GM08714 (cell line): ENCODE measurements around the gene RTTN.
A peak's percentile ranks its signal among the peaks of the same experiment; 100 is the strongest.

ENCODE experiments used
- H3K4me3 ChIP-seq: fragments of 200-500 bp; sonication (Bioruptor generic); 2 replicates; pipeline ENCODE4 v1.5.1; 2014; ENCODE audit warnings: mild to moderate bottlenecking, low read length, inconsistent platforms
- ZNF274 ChIP-seq: IDR thresholded peaks from 2 replicates; pipeline ENCODE4 v1.6.1; 2012; ENCODE audit warnings: mild to moderate bottlenecking, low read depth, low read length

Gene RTTN

DNA sequence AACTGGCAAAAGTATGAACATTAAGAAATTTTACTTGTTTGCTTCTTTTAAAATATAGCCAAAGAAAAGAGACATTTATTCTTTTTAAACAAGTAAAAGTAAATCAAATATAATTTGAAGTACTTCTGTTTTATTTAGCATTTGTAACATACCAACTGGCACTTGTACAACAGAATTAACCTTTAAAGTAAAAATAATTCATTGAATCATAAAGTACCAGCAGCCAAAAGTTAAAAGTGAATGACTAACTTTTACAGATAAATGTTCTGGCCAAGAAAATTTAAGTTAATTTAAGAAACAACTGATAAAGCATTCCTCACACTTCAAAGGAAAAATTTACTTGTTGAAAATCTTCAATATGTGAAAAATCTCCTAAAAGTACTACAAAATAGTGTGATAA lies 23.8 kb downstream of the RTTN start:
- H3K4me3 ChIP-seq = no peak overlapping the region
- no peak for TF ChIP-seq ZNF274

DNA sequence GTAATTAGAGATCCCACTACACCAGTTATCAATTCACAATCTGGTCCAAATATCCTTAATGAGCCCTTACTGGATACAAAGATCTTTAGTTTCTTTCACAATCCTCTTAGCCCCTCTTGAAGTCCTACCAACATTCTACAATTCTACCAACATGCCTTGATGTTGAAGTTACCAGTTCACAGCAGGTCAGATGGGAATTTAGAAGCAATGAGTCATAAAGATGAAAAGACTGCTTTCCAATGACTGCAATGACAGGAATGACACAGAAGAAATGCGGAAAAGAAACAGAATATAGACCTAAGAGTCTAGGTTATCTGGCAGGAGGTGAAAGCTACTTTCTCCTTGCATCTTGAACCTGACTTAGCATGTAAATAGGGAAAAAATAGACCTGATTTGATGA lies 24.5 kb downstream of the RTTN start:
- TF ChIP-seq ZNF274 = no peak
- H3K4me3 ChIP-seq = no peak overlapping the region

- no peak for TF ChIP-seq ZNF274
- no peak overlapping the region for H3K4me3 ChIP-seq
Measured at GRCh38 chr18:70176537-70176936, 28.9 kb downstream of the RTTN start.

DNA sequence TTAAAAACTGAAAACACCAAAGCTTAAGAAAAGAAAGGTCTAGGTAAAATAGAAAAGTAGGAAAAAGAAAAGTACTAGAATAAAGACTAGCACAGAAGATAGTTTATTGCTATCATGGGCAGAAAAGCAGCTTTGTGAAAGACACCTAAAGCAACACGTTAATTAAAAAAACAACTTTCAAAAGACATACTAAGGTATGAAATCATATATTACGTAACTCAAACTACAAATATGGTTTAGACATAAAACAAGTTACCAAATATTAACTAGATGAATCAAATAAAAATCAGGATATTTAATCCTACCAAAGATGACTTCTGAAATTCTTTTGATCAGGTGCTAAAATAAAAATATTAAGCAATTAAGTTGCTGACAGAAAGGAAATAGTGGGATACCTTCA lies 30.3 kb downstream of the RTTN start:
- no peak for TF ChIP-seq ZNF274
- no peak overlapping the region for H3K4me3 ChIP-seq

- H3K4me3 ChIP-seq = no peak overlapping the region
- TF ChIP-seq ZNF274 = no peak
Measured at GRCh38 chr18:70172225-70172624, 33.3 kb downstream of the RTTN start.

DNA sequence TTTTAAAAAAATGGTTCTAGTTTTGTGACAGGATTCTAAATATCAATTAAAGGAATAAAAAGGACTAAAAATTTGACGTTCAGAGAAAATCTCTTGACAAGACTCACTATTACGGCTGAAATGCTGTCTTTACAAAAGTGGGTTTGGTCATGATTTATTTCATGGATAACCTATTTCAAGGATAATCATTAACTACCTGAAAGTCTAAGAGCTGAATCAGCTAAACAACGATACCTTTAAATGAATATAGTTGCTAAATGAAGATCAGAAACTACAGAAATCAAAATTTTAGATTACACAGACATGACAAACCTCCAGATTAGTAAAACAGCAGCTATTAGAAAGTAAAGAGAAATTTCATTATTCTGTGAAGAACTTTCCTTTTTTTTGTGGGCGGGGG lies 35.7 kb downstream of the RTTN start:
- TF ChIP-seq ZNF274 = no peak

GRCh38 chr18:70166668-70167067 lies 38.8 kb downstream of the RTTN start:
- no peak for TF ChIP-seq ZNF274

More for the DNA sequence above, 35.7 kb downstream of the RTTN start:
- no peak overlapping the region for H3K4me3 ChIP-seq

DNA sequence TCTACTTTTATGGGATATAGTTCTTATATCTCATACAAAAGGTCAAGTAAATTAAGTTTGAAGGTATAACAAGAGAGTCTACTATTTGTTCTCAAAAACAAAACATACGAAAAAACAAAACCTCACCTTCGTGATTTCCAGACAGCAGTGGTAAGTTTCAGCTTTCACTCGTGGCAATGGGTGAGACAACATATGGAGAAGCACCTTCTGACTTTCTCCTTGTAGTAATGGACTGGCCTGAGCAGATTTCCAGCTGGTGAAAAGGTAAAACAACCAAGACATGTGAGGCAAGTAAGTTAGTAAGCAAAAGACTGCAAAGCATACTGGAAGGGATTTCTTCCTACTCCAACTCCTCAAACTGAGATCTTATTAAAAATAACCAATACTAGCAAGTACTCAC lies 39.6 kb downstream of the RTTN start:
- TF ChIP-seq ZNF274 = no peak
- H3K4me3 ChIP-seq = peak overlapping the region; percentile 57

More at GRCh38 chr18:70166668-70167067, 38.8 kb downstream of the RTTN start:
- H3K4me3 ChIP-seq = no peak overlapping the region

- TF ChIP-seq ZNF274 = no peak
- no peak overlapping the region for H3K4me3 ChIP-seq
Measured at GRCh38 chr18:70160073-70160678, 45.3 kb downstream of the RTTN start.

DNA sequence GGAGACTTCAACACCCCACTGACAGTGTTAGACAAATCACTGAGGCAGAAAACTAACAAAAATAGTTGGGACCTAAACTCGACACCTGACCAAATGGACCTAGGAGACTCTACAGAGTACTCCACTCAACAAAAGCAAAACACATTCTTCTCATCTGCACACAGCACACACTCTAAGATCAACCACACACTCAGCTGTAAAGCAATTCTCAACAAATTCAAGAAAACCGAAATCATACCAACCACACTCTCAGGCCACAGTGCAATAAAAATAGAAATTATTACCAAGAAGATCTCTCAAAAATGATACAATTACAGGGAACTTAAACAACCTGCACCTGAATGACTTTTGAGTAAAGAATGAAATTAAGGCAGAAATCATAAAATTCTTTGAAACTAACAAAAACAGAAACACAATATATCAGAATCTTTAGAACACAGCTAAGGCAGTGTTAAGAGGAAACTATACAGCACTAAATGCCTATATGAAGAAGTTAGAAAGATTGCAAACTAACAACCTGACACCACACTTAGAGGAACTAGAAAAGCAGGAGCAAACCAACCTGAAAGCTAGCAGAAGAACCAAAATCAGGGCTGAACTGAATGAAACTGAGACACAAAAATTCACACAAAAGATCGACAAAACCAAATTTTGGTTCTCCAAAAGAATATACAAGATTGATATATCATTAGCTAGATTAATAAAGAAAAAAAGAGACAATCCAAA lies 46.3 kb downstream of the RTTN start:
- no peak overlapping the region; the same call in 1 of the 2 replicates for H3K4me3 ChIP-seq
- no peak for TF ChIP-seq ZNF274

- H3K4me3 ChIP-seq = no peak overlapping the region
- TF ChIP-seq ZNF274 = no peak
Measured at GRCh38 chr18:70156886-70157285, 48.6 kb downstream of the RTTN start.

- TF ChIP-seq ZNF274 = no peak
- H3K4me3 ChIP-seq = no peak overlapping the region
Measured at GRCh38 chr18:70154591-70155194, 50.8 kb downstream of the RTTN start.

- no peak for TF ChIP-seq ZNF274
- H3K4me3 ChIP-seq = no peak overlapping the region
Measured at GRCh38 chr18:70151614-70152013, 53.9 kb downstream of the RTTN start.

GRCh38 chr18:70149616-70150301 lies 55.7 kb downstream of the RTTN start:
- H3K4me3 ChIP-seq = no peak overlapping the region
- TF ChIP-seq ZNF274 = no peak

- no peak for TF ChIP-seq ZNF274
- H3K4me3 ChIP-seq = no peak overlapping the region
Measured at GRCh38 chr18:70149156-70149555, 56.3 kb downstream of the RTTN start.
